Memory B cell (primary cell): ENCODE results near the gene FTO.
A peak's percentile ranks its signal among the peaks of the same experiment; 100 is the strongest.

Experiments used
- ATAC-seq: fragments of 150-1000 bp; cut with Tn5 transposase; 2 replicates; pipeline ENCODE4 v1.10.0; 2021; ENCODE audit warnings: low read depth, mild to moderate bottlenecking, moderate library complexity
- DNase-seq, 2 donors: peaks; one replicate each; pipeline ENCODE4 v3.0.0; 2022; ENCODE audit warnings: low spot score in 2 of 2
- H3K27ac Mint-ChIP-seq: one replicate; pipeline ENCODE4 v1.8.0; 2022; ENCODE audit warnings: mild to moderate bottlenecking, moderate library complexity, mixed read lengths
- H3K27me3 Mint-ChIP-seq: one replicate; pipeline ENCODE4 v1.8.0; 2022; ENCODE audit warnings: mixed read lengths
- H3K36me3 Mint-ChIP-seq: one replicate; pipeline ENCODE4 v1.8.0; 2022; ENCODE audit warnings: mild to moderate bottlenecking, mixed read lengths
- H3K4me1 Mint-ChIP-seq: one replicate; pipeline ENCODE4 v1.8.0; 2022; ENCODE audit warnings: mixed read lengths
- H3K4me3 Mint-ChIP-seq: one replicate; pipeline ENCODE4 v1.8.0; 2022; ENCODE audit warnings: mild to moderate bottlenecking, moderate library complexity, mixed read lengths
- H3K9me3 Mint-ChIP-seq: one replicate; pipeline ENCODE4 v1.8.0; 2022; ENCODE audit warnings: mixed read lengths

Gene FTO

GRCh38 chr16:53771655-53772497, 67.9 kb downstream of the FTO start:
- Mint-ChIP-seq H3K4me1 (peaks cover 19% of the 10 kb centered on the region), H3K36me3 (no peaks in the 10 kb centered on the region), H3K27me3 (no peaks in the 10 kb centered on the region), H3K4me3 (no peak overlapping the region), H3K9me3 (no peaks in the 10 kb centered on the region), H3K27ac (no peak overlapping the region)
- no peak for DNase-seq
- peak; percentile 41 for ATAC-seq

- Mint-ChIP-seq H3K27ac (no peak overlapping the region), H3K36me3 (no peaks in the 10 kb centered on the region), H3K4me1 (peaks cover 19% of the 10 kb centered on the region), H3K9me3 (no peaks in the 10 kb centered on the region), H3K4me3 (no peak overlapping the region), H3K27me3 (no peaks in the 10 kb centered on the region)
- DNase-seq (no peak), ATAC-seq (no peak)
These were observed 69.3 kb downstream of the FTO start for GRCh38 chr16:53773150-53773846.

- Mint-ChIP-seq H3K4me3 (no peak overlapping the region), H3K27me3 (no peaks in the 10 kb centered on the region), H3K4me1 (peaks cover 19% of the 10 kb centered on the region), H3K36me3 (no peaks in the 10 kb centered on the region), H3K27ac (no peak overlapping the region), H3K9me3 (no peaks in the 10 kb centered on the region)
- DNase-seq (no peak), ATAC-seq (no peak)
These were observed 69.9 kb downstream of the FTO start for GRCh38 chr16:53773881-53774280.

GRCh38 chr16:53775106-53775820, 71.3 kb downstream of the FTO start:
- H3K4me3 Mint-ChIP-seq: no peak overlapping the region

GRCh38 chr16:53775821-53776431, 72.0 kb downstream of the FTO start:
- Mint-ChIP-seq H3K4me1 (peaks cover 21% of the 10 kb centered on the region), H3K9me3 (no peaks in the 10 kb centered on the region), H3K4me3 (no peak overlapping the region), H3K27ac (no peak overlapping the region), H3K27me3 (no peaks in the 10 kb centered on the region), H3K36me3 (no peaks in the 10 kb centered on the region)
- ATAC-seq (no peak), DNase-seq (no peak)

More at GRCh38 chr16:53775106-53775820, 71.3 kb downstream of the FTO start:
- peak; percentile 63 for ATAC-seq
- no peak for DNase-seq
- Mint-ChIP-seq H3K36me3 (no peaks in the 10 kb centered on the region), H3K9me3 (no peaks in the 10 kb centered on the region), H3K27me3 (no peaks in the 10 kb centered on the region), H3K27ac (no peak overlapping the region), H3K4me1 (peaks cover 19% of the 10 kb centered on the region)

GRCh38 chr16:53779186-53779585, 75.2 kb downstream of the FTO start:
- H3K27ac Mint-ChIP-seq: no peak overlapping the region
- DNase-seq (no peak), ATAC-seq (no peak)
- H3K4me1 Mint-ChIP-seq: peaks cover 28% of the 10 kb centered on the region
- H3K4me3 Mint-ChIP-seq: no peak overlapping the region
- no peaks in the 10 kb centered on the region for H3K27me3 Mint-ChIP-seq
- H3K36me3 Mint-ChIP-seq: peaks cover 2% of the 10 kb centered on the region
- H3K9me3 Mint-ChIP-seq: no peaks in the 10 kb centered on the region

GRCh38 chr16:53780051-53780450, 76.1 kb downstream of the FTO start:
- Mint-ChIP-seq H3K4me3 (no peak overlapping the region), H3K27me3 (no peaks in the 10 kb centered on the region), H3K36me3 (peaks cover 2% of the 10 kb centered on the region), H3K9me3 (no peaks in the 10 kb centered on the region), H3K27ac (peak overlapping the region; percentile 28), H3K4me1 (peaks cover 23% of the 10 kb centered on the region)
- ATAC-seq: no peak
- no peak for DNase-seq

- H3K27ac Mint-ChIP-seq: no peak overlapping the region
- peaks cover 3% of the 10 kb centered on the region for H3K36me3 Mint-ChIP-seq
- H3K9me3 Mint-ChIP-seq: peaks cover 1% of the 10 kb centered on the region
- peaks cover 19% of the 10 kb centered on the region for H3K4me1 Mint-ChIP-seq
- ATAC-seq (no peak), DNase-seq (no peak)
- no peaks in the 10 kb centered on the region for H3K27me3 Mint-ChIP-seq
- H3K4me3 Mint-ChIP-seq: no peak overlapping the region
These were observed 77.2 kb downstream of the FTO start for GRCh38 chr16:53781023-53781605.

GRCh38 chr16:53782148-53782547, 78.2 kb downstream of the FTO start:
- no peak for DNase-seq
- Mint-ChIP-seq H3K27ac (no peak overlapping the region), H3K36me3 (peaks cover 3% of the 10 kb centered on the region), H3K27me3 (no peaks in the 10 kb centered on the region), H3K4me3 (no peak overlapping the region), H3K4me1 (peaks cover 19% of the 10 kb centered on the region), H3K9me3 (peaks cover 1% of the 10 kb centered on the region)
- no peak for ATAC-seq

GRCh38 chr16:53784291-53784690, 80.3 kb downstream of the FTO start:
- Mint-ChIP-seq H3K27ac (no peak overlapping the region), H3K4me1 (peaks cover 21% of the 10 kb centered on the region), H3K4me3 (no peak overlapping the region), H3K36me3 (peaks cover 3% of the 10 kb centered on the region), H3K27me3 (no peaks in the 10 kb centered on the region), H3K9me3 (peaks cover 1% of the 10 kb centered on the region)
- ATAC-seq (no peak), DNase-seq (no peak)

- Mint-ChIP-seq H3K4me3 (no peak overlapping the region), H3K27me3 (no peaks in the 10 kb centered on the region), H3K27ac (no peak overlapping the region), H3K4me1 (peaks cover 22% of the 10 kb centered on the region), H3K9me3 (peaks cover 1% of the 10 kb centered on the region), H3K36me3 (peaks cover 3% of the 10 kb centered on the region)
- ATAC-seq (no peak), DNase-seq (no peak)
These were observed 81.1 kb downstream of the FTO start for GRCh38 chr16:53785044-53785443.

GRCh38 chr16:53785916-53786315, 82.0 kb downstream of the FTO start:
- ATAC-seq: no peak
- Mint-ChIP-seq H3K36me3 (peaks cover 6% of the 10 kb centered on the region), H3K27me3 (no peaks in the 10 kb centered on the region), H3K9me3 (peaks cover 1% of the 10 kb centered on the region), H3K4me1 (peaks cover 22% of the 10 kb centered on the region), H3K4me3 (no peak overlapping the region), H3K27ac (no peak overlapping the region)
- DNase-seq: no peak

- Mint-ChIP-seq H3K27me3 (no peaks in the 10 kb centered on the region), H3K4me1 (peaks cover 18% of the 10 kb centered on the region), H3K9me3 (peaks cover 1% of the 10 kb centered on the region), H3K4me3 (no peak overlapping the region), H3K36me3 (peaks cover 6% of the 10 kb centered on the region), H3K27ac (no peak overlapping the region)
- no peak for ATAC-seq
- DNase-seq: no peak
These were observed 83.5 kb downstream of the FTO start for GRCh38 chr16:53787423-53787822.
